Tibial artery (tissue), 4 donors: ENCODE measurements around the gene LDLRAD3.
"Not testable (repeated sequence)": the region's sequence is repeated elsewhere in the genome, so short reads cannot be mapped to it uniquely, and the experiment has no call there.

Experiments
- DNase-seq, 2 donors: peaks; one replicate each; pipeline ENCODE4 v3.0.0-alpha.2; 2019
- H3K27ac ChIP-seq, 2 donors: fragments of 200-600 bp; sonication (generic) in 1 of 2; 1 replicate in 1 of 2; 2 replicates in 1 of 2; pipeline ENCODE4 v1.5.1; 2018 to 2019; ENCODE audit warnings: mild to moderate bottlenecking in 1 of 2
- H3K27me3 ChIP-seq, 2 donors: fragments of 200-600 bp; sonication (generic) in 1 of 2; one replicate each; pipeline versions ENCODE4 v1.5.1 to v1.6.0; 2016 to 2019
- H3K36me3 ChIP-seq, 3 donors: fragments of 200-600 bp; sonication (generic) in 2 of 3; one replicate each; pipeline ENCODE4 v1.5.1; 2016 to 2019; ENCODE audit warnings: mild to moderate bottlenecking in 2 of 3
- H3K4me1 ChIP-seq, 4 donors: fragments of 200-600 bp; sonication (generic) in 2 of 4; 1 replicate in 3 of 4; 2 replicates in 1 of 4; pipeline ENCODE4 v1.5.1; 2016 to 2019
- H3K4me3 ChIP-seq, 2 donors: fragments of 200-600 bp; sonication (generic) in 1 of 2; 1 replicate in 1 of 2; 2 replicates in 1 of 2; pipeline ENCODE4 v1.5.1; 2018 to 2019; ENCODE audit warnings: mild to moderate bottlenecking in 2 of 2
- H3K9me3 ChIP-seq, 3 donors: fragments of 200-600 bp; sonication (generic) in 1 of 3; one replicate each; pipeline ENCODE4 v1.5.1; 2016 to 2019
- intact Hi-C: fragments of 100-400 bp; cut with DNase I; formaldehyde crosslinking; loops from one replicate; pipeline ENCODE4 v1.15.0; 2023; ENCODE audit warnings: low total_unique reads
- TF ChIP-seq, protein P1 (sequence below), 2 experiments: fragments of 200-600 bp in 1 of 2; fragments of 450-650 bp in 1 of 2; IDR thresholded peaks; one replicate each; pipeline ENCODE4 v1.5.1; 2017 to 2019; ENCODE audit warnings: antibody characterized with exemption in 2 of 2, mild to moderate bottlenecking in 1 of 2, moderate library complexity in 1 of 2

Gene LDLRAD3

DNA sequence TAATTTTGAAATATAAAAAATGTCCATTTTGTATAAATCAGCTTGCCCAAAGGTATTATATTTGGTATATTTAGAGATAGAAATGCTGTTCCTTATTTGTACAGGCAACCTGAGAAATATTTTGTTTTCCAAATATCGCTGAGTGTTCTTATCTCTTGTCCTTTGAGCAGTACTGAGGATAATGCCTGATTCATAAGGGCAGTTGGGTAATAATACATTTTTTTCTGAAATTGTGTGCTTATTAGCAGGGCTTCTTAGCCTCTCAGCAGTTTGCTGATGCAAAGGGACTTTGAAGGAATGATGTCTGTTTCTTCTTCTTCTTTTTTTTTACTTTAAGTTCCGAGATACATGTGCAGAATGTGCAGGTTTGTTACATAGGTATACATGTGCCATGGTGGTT, 69.1 kb downstream of the LDLRAD3 start:
- no peak for DNase-seq
- H3K4me3 ChIP-seq, result no peak overlapping the region
- no peak overlapping the region for H3K27ac ChIP-seq
- H3K9me3 ChIP-seq, result no peaks in the 10 kb centered on the region
- TF ChIP-seq, protein P1, sequence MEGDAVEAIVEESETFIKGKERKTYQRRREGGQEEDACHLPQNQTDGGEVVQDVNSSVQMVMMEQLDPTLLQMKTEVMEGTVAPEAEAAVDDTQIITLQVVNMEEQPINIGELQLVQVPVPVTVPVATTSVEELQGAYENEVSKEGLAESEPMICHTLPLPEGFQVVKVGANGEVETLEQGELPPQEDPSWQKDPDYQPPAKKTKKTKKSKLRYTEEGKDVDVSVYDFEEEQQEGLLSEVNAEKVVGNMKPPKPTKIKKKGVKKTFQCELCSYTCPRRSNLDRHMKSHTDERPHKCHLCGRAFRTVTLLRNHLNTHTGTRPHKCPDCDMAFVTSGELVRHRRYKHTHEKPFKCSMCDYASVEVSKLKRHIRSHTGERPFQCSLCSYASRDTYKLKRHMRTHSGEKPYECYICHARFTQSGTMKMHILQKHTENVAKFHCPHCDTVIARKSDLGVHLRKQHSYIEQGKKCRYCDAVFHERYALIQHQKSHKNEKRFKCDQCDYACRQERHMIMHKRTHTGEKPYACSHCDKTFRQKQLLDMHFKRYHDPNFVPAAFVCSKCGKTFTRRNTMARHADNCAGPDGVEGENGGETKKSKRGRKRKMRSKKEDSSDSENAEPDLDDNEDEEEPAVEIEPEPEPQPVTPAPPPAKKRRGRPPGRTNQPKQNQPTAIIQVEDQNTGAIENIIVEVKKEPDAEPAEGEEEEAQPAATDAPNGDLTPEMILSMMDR (IDR thresholded peaks at IDR 0.05), result no peak
- H3K4me1 ChIP-seq, result peaks cover 0 to 43% (median 28%) of the 10 kb centered on the region in 4 donors
- H3K36me3 ChIP-seq, result no peaks in the 10 kb centered on the region
- no peaks in the 10 kb centered on the region for H3K27me3 ChIP-seq
- intact Hi-C loops, result no loop called here

DNA sequence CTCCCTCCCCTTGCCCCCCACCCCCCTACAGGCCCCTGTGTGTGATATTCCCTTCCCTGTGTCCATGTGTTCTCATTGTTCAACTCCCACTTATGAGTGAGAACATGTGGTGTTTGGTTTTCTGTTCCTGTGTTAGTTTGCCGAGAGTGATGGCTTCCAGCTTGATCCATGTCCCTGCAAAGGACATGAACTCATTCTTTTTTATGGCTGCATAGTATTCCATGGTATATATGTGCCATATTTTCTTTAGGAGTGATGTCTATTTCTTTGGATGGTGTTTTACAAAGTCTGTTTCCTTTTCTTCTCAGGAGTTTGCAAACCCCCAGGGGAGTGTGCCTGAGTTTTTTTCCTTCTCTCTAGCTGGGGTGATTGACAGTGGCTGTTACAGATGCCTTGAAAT, 69.6 kb downstream of the LDLRAD3 start:
- H3K27ac ChIP-seq, H3K27me3 ChIP-seq, DNase-seq, H3K36me3 ChIP-seq, H3K9me3 ChIP-seq, H3K4me3 ChIP-seq, intact Hi-C loops: not testable (repeated sequence)
- H3K4me1 ChIP-seq, result peaks cover 0 to 38% (median 23%) of the 10 kb centered on the region in 4 donors

DNA sequence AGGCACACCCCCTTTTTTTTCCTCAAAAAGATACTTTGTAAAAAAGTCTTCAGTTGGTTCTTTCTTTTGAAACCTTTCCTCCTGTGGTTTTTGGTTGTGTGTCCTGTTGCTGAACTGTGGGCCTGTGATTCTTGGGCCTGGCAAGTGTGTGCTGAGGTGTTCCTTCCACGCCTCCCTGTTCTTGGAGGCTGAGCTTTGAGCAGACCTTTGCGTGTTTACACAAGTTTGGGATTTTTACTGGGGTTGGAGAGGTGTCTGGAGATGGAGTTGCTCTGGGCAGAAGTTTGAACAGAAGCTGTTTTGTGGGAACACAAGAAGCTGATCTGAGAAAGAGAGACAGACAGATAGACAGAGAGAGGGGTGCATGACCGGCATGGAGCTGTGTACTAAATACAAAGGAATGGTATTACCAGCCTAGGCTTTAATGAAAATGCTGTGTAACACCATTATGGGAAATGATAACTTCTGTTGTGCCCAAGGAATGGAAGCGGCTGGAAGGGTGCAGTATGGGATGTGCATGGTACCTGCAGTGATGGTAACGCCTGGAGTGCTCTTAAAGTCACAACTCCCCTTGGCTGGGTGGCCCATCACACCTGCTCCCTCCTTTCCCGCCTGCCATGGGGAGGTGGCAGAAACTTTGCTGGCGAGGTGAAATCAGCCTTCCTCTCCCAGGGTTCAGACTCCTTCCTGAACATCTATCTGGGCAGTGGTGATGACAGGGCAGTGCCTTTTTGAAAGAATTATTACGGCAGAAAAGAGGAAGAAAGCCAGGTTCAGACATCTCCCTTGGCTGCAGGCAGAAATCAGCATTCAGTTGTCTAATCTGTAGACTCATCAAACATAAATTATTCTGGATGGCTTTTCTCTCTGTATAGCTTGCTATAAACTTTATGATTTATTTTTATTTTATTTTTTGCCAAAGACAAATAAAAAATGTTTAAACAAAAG, 70.4 kb downstream of the LDLRAD3 start:
- no peak overlapping the region for H3K27ac ChIP-seq
- no peaks in the 10 kb centered on the region for H3K27me3 ChIP-seq
- H3K9me3 ChIP-seq, result no peaks in the 10 kb centered on the region
- DNase-seq, result no peak
- TF ChIP-seq, protein P1 (IDR thresholded peaks at IDR 0.05), result no peak
- intact Hi-C loops, result no loop called here
- no peak overlapping the region for H3K4me3 ChIP-seq
- no peaks in the 10 kb centered on the region for H3K36me3 ChIP-seq
- H3K4me1 ChIP-seq, result peaks cover 0 to 30% (median 16%) of the 10 kb centered on the region in 4 donors

DNA sequence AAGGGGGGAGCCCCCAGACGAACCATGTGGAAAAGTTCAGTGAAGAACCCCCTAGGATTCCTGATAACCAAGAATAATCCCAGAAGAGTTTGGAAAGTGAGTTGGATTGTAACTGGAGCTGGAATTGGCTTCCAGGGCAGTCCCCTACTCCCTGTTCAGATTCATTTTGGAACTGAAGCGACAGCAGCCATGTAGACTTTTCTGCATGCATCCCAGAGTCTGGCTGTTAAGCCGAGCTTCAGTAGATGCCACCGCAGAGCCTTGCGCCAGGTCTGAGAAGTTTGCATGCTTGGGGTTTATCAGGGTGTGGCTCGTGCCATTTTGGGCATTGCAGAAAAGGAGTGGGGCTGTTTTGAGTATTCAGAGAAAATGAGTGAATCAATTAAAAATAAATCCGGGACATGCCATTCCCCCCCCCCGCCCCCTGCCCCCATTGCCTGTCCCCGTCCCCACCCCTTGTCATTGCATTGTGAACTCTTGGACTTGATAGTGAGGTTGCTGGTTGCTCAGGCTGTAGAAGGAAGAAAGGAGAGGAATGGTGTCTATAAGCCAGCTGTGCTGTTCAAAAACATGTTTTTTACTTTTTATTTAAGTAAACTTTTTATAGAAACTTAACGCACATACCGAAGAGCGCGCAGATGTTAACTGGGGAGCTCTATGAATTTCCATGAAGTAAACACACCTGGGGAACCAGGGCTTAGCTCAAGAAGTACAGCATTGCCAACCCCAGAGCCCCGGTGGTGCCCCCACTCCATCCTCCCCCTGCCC, 71.2 kb downstream of the LDLRAD3 start:
- Histone ChIP-seq H3K27ac (no peak overlapping the region), H3K9me3 (no peaks in the 10 kb centered on the region), H3K27me3 (no peaks in the 10 kb centered on the region), H3K4me1 (peaks cover 0 to 22% (median 8%) of the 10 kb centered on the region in 4 donors), H3K4me3 (no peak overlapping the region), H3K36me3 (no peaks in the 10 kb centered on the region)
- intact Hi-C loops, result no loop called here
- TF ChIP-seq, protein P1 (IDR thresholded peaks at IDR 0.05), result no peak
- DNase-seq, result no peak

DNA sequence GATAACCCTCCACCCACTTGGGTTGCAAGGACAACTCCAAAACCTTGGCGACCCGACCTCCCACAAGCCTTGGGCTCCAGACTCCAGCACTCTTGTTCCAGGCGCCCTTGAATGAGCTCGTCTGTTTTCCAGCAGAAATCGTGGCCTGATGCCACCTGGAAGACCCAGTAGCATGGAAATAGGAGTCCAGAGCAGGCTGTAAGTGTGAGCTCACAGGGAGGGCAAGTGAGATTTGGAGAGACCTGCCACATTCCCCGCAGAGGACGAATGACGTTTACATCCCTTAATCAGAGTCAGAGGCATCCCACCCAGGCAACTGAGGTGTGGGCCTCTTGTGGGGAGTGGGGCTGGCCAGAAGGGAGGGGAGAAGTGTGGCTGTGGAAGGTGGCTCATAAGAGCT, 71.9 kb downstream of the LDLRAD3 start:
- Histone ChIP-seq H3K4me3 (no peak overlapping the region), H3K9me3 (no peaks in the 10 kb centered on the region), H3K27me3 (no peaks in the 10 kb centered on the region), H3K36me3 (no peaks in the 10 kb centered on the region), H3K27ac (no peak overlapping the region), H3K4me1 (peaks cover 0 to 17% (median 4%) of the 10 kb centered on the region in 4 donors)
- intact Hi-C loops, result no loop called here
- DNase-seq, result peak in 1 of 2 donors; percentile 67
- TF ChIP-seq, protein P1 (IDR thresholded peaks at IDR 0.05), result no peak

DNA sequence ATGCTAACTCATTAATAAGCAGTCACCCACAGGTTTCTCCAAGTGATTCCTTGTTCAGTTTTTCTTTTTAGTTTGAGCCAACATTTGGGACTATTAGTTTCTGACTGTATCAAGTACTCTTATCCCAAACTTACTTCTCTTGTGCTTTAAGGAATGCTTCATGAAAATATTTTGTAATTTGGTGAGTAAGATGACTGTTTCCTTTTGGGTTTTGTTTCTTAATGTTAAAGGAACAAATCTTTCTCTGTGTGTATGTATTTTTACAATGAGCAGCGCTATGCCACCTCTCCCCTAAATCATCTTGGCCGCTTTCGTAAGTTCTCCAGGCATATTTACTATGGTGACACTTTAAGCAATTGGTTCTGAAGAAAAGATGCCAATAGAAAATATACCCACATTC, 72.4 kb downstream of the LDLRAD3 start:
- no peak for DNase-seq
- no peak overlapping the region for H3K27ac ChIP-seq
- TF ChIP-seq, protein P1 (IDR thresholded peaks at IDR 0.05), result no peak

More for the DNA sequence above, 72.4 kb downstream of the LDLRAD3 start:
- peaks cover 0 to 16% (median 4%) of the 10 kb centered on the region in 4 donors for H3K4me1 ChIP-seq
- intact Hi-C loops, result no loop called here
- no peaks in the 10 kb centered on the region for H3K9me3 ChIP-seq
- H3K4me3 ChIP-seq, result no peak overlapping the region
- H3K27me3 ChIP-seq, result no peaks in the 10 kb centered on the region
- H3K36me3 ChIP-seq, result no peaks in the 10 kb centered on the region
